ENCODE data around the gene LENG8. TPM values are rescaled to one million over a fixed set of nuclear protein-coding genes. Genes with fewer than 3 reads are reported as not detected.

The LENG8 gene
- total RNA-seq, 2 donors from 2014 or later, result 139 to 171 TPM

DNA sequence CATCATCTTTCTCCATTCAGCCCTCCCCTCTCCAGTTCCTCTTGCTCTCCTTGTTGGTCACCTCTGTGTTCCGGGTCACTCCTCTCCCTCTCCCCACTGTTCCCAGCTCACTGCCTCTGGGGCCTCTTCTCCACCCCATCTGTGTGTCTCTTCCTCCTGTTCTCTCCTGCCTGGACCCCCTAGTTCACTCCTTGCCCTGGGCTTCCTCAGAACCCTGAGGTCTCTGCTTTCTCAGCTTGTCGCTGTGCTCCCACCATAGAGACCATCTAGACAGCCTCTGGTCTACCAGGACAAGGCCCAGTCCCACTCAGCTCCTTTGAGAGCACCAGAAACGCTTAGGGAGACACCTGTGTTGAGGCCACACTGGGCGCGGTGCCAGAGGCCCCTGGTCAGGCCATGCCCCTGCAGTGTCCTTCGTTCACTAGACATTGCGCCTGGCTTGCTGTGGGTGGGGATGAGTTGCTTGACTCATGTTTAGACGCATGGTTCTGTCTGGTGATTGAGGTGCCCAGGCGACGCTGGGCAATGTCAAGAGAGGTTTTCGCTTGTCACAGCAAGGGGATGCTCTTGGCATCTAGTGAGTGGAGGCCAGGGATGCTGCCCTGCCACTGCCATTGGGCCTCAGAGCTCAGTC lies 9.8 kb downstream of the LENG8 start:
- Mint-ChIP-seq H3K4me3 (no peak overlapping the region), H3K27ac (no peak overlapping the region), H3K9me3 (no peaks in the 10 kb centered on the region), H3K4me1 (no peaks in the 10 kb centered on the region), H3K36me3 (ENCODE audit: low read depth) (peaks cover 65% of the 10 kb centered on the region), H3K27me3 (ENCODE audit: insufficient read depth) (no peaks in the 10 kb centered on the region)
- Histone ChIP-seq H3K9me3 (ENCODE audit: control insufficient read depth, low read length) (no peaks in the 10 kb centered on the region), H3K4me1 (ENCODE audit: control insufficient read depth, insufficient read depth, low read length) (no peaks in the 10 kb centered on the region), H3K4me3 (ENCODE audit: low read length) (no peak overlapping the region), H3K9ac (ENCODE audit: extremely low read depth, low read length, poor library complexity, severe bottlenecking) (no peak overlapping the region), H3K36me3 (ENCODE audit: control insufficient read depth, insufficient read depth, low read length) (peaks cover 71% of the 10 kb centered on the region), H3K27me3 (ENCODE audit: control insufficient read depth, insufficient read depth, low read length, poor library complexity, severe bottlenecking) (no peaks in the 10 kb centered on the region), H3K27ac (ENCODE audit: low read depth, low read length) (no peak overlapping the region)
- 95 to 96% methylated on average over 9 to 11 of the region's 11 CpGs for WGBS, 2 experiments (ENCODE audit: insufficient coverage in 1 of 2, insufficient read length in 1 of 2)
- no peak for DNase-seq
- TF ChIP-seq, protein P1, sequence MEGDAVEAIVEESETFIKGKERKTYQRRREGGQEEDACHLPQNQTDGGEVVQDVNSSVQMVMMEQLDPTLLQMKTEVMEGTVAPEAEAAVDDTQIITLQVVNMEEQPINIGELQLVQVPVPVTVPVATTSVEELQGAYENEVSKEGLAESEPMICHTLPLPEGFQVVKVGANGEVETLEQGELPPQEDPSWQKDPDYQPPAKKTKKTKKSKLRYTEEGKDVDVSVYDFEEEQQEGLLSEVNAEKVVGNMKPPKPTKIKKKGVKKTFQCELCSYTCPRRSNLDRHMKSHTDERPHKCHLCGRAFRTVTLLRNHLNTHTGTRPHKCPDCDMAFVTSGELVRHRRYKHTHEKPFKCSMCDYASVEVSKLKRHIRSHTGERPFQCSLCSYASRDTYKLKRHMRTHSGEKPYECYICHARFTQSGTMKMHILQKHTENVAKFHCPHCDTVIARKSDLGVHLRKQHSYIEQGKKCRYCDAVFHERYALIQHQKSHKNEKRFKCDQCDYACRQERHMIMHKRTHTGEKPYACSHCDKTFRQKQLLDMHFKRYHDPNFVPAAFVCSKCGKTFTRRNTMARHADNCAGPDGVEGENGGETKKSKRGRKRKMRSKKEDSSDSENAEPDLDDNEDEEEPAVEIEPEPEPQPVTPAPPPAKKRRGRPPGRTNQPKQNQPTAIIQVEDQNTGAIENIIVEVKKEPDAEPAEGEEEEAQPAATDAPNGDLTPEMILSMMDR (conservative IDR thresholded peaks at IDR 0.05), result no peak

DNA sequence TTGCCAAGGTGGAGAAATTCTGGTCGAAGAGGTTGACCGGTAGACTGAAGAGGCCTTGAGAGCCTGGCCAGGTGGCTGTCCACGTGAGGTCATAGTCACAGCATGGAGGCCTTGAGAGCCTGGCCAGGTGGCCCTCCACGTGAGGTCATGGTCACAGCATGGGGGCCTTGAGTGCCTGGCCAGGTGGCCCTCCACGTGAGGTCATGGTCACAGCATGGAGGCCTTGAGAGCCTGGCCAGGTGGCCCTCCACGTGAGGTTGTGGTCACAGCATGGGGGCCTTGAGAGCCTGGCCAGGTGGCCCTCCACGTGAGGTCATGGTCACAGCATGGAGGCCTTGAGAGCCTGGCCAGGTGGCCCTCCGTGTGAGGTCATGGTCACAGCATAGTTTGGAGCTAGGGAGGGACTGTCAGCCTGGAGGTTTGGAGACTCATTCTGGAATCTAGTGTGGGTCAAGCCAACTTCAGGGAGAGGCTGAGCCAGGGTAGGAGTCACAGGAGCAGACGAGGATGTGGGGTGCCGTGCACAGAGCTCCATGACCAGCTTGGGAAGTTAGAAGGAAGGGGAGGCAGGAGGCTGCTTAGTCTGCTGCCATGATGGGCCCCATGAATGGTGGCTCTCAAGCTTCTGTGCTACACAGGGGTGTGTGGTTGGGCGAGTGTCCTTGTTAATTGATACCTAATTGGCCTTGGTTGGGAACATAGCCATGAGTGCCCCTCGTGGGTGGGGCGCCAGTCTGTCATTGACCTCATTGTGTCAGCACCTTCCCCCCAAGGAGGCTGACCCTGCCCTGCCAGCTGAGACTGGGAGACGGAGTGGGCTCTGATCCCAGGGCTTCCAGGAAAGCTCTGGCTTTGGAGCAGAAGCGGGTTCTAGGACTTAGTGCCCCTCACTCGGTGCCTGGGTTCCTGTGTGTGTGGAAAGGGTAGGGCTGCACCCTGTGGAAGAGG lies 10.6 kb downstream of the LENG8 start:
- H3K4me1 ChIP-seq (ENCODE audit: control insufficient read depth, insufficient read depth, low read length), result no peaks in the 10 kb centered on the region
- no peak overlapping the region for H3K27ac ChIP-seq (ENCODE audit: low read depth, low read length)
- no peak overlapping the region for H3K4me3 Mint-ChIP-seq
- H3K27me3 ChIP-seq (ENCODE audit: control insufficient read depth, insufficient read depth, low read length, poor library complexity, severe bottlenecking), result no peaks in the 10 kb centered on the region
- TF ChIP-seq, protein P1 (conservative IDR thresholded peaks at IDR 0.05), result no peak
- H3K36me3 Mint-ChIP-seq (ENCODE audit: low read depth), result peaks cover 57% of the 10 kb centered on the region
- H3K27me3 Mint-ChIP-seq (ENCODE audit: insufficient read depth), result no peaks in the 10 kb centered on the region
- no peak overlapping the region for H3K4me3 ChIP-seq (ENCODE audit: low read length)
- no peak overlapping the region for H3K27ac Mint-ChIP-seq
- H3K9me3 Mint-ChIP-seq, result no peaks in the 10 kb centered on the region
- no peaks in the 10 kb centered on the region for H3K9me3 ChIP-seq (ENCODE audit: control insufficient read depth, low read length)
- no peak overlapping the region for H3K9ac ChIP-seq (ENCODE audit: extremely low read depth, low read length, poor library complexity, severe bottlenecking)
- H3K36me3 ChIP-seq (ENCODE audit: control insufficient read depth, insufficient read depth, low read length), result peaks cover 63% of the 10 kb centered on the region
- no peaks in the 10 kb centered on the region for H3K4me1 Mint-ChIP-seq
- DNase-seq, result no peak
- whole genome bisulfite sequencing, 2 experiments (ENCODE audit: insufficient coverage in 1 of 2, insufficient read length in 1 of 2), result 93 to 99% methylated on average over 7 to 16 of the region's 16 CpGs

DNA sequence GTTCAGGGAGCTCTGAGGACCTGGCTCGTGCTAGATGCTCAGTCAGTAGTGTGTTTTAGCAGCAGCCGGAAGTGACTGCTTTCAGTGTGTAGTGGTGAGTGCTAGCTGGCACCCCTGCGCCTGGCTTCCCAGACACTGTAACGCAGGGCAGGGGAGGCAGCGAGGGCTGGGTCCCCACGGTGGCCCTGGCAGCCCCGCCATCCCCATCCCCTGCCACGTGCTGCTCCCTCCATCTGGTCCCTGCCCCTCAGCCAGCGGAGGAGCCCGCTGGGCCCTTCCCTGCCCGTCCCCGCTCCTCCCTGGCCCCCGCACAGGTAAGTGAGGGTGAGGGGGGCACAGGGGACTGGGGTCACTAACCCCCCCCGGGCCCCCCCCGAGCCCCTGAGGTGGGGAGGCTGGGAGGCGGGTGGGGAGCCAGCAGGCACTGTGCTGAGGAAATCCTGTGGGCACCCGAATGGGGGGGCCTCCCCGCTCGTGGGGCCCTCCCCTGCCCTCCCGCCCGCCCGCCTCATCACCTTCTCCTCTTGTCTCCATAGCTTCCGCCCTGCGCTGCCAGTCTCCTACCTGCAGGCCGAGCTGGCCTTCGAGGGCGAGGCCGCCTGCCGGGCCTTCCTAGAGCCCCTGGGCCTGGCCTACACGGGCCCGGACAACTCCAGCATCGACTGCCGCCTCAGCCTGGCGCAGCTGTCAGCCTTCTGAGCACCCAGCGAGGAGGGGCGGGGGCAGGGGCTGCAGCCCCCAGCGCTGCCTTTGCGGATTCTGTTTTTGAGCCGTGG lies 11.4 kb downstream of the LENG8 start:
- Mint-ChIP-seq H3K27me3 (ENCODE audit: insufficient read depth) (peaks cover 3% of the 10 kb centered on the region), H3K27ac (no peak overlapping the region), H3K9me3 (peaks cover 2% of the 10 kb centered on the region), H3K4me1 (no peaks in the 10 kb centered on the region), H3K4me3 (no peak overlapping the region), H3K36me3 (ENCODE audit: low read depth) (peaks cover 49% of the 10 kb centered on the region)
- Histone ChIP-seq H3K9ac (ENCODE audit: extremely low read depth, low read length, poor library complexity, severe bottlenecking) (no peak overlapping the region), H3K9me3 (ENCODE audit: control insufficient read depth, low read length) (no peaks in the 10 kb centered on the region), H3K27ac (ENCODE audit: low read depth, low read length) (no peak overlapping the region), H3K4me3 (ENCODE audit: low read length) (no peak overlapping the region), H3K27me3 (ENCODE audit: control insufficient read depth, insufficient read depth, low read length, poor library complexity, severe bottlenecking) (no peaks in the 10 kb centered on the region), H3K36me3 (ENCODE audit: control insufficient read depth, insufficient read depth, low read length) (peaks cover 55% of the 10 kb centered on the region), H3K4me1 (ENCODE audit: control insufficient read depth, insufficient read depth, low read length) (no peaks in the 10 kb centered on the region)
- 95 to 97% methylated on average over 12 to 36 of the region's 39 CpGs for WGBS, 2 experiments (ENCODE audit: insufficient coverage in 1 of 2, insufficient read length in 1 of 2)
- peak; percentile 60 for DNase-seq
- TF ChIP-seq, protein P1 (conservative IDR thresholded peaks at IDR 0.05), result no peak
